ENCODE results near the gene TP53TG3D. TPM values are rescaled to one million over a fixed set of nuclear protein-coding genes. Genes with fewer than 3 reads are reported as not detected.
"Not testable (repeated sequence)": the region's sequence is repeated elsewhere in the genome, so short reads cannot be mapped to it uniquely, and the experiment has no call there.

TP53TG3D gene
- total and polyA plus RNA-seq, 11 donors: 0.12 to 1.2 (median 0.56) TPM; not detected in 3

DNA sequence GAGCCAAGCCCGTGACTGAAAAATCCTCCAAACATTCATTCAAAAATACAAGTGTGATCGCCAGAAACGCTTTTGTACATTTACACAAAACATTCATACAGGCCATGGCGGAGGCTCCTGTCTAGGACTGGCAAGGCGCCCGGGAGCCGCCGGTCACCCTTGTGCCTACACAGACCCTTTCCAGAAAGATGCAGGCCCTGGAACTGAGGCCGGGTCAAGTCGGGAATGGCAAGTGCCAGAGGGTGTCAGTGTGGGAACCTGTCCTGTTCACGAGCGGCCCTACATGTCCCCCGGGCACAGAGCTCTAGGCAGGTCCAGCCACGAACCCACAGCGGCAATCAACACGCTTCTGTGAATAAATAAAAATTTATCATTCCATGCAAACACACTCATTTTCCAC, 36.1 kb downstream of the TP53TG3D start:
- ATAC-seq: peak in 1 of 4 donors; percentile 22
- H3K9me3 ChIP-seq; H3K4me3 ChIP-seq; H3K27ac ChIP-seq; intact Hi-C loops (cut with DNase I); H3K36me3 ChIP-seq; H3K4me1 ChIP-seq; H3K27me3 ChIP-seq: not testable (repeated sequence)
- DNase-seq: peak in 1 of 5 donors; percentile 20
- WGBS, 4 donors: 83 to 92% (median 89%) methylated on average over 7 to 8 of the region's 16 CpGs

- H3K9me3 ChIP-seq; DNase-seq; H3K27ac ChIP-seq; H3K27me3 ChIP-seq; H3K4me1 ChIP-seq; H3K36me3 ChIP-seq; intact Hi-C loops (cut with DNase I); H3K4me3 ChIP-seq: not testable (repeated sequence)
- WGBS, 4 donors: no CpG with 5 or more reads among the region's 4 CpGs
- ATAC-seq: peak in 1 of 4 donors; percentile 54
Observed at GRCh38 chr16:32302776-32303175, 49.7 kb downstream of the TP53TG3D start.

All from heart left ventricle (tissue), 16 donors.